HL-60 (cell line): ENCODE data around the gene CRTC3.

ENCODE experiments used
- CTCF ChIP-seq: IDR thresholded peaks from one replicate; pipeline ENCODE4 v1.5.1; 2011; ENCODE audit warnings: low read length, control low read depth, inconsistent platforms; ENCODE audit not compliant: insufficient read depth
- REST ChIP-seq: IDR thresholded peaks from 2 replicates; pipeline ENCODE4 v1.6.1; 2012; ENCODE audit warnings: low read depth; ENCODE audit not compliant: insufficient replicate concordance

DNA sequence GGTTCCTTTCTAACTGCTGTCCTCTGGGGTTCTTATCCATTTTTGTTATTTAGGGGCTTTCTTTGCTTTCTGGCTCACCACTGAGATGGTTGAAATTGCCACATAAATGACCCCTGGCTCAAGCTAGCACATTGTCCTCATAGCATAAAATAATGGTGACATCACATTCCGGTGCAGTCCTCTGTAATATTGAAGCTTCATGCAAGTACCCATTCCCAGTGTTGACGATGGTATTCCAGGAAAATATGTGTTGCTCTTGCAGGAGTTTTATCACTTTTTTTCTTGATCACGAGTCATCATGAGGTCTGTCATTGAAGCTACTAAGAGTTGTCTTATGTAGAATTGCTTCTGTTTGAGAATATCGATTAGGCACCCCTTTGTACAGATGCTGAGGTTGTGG lies 56.1 kb downstream of the CRTC3 start:
- no peak for TF ChIP-seq CTCF
- no peak for TF ChIP-seq REST
